HepG2 (cell line): Measurements from ENCODE around the gene FAM43B. TPM values are rescaled to one million over a fixed set of nuclear protein-coding genes. Genes with fewer than 3 reads are reported as not detected.

Experiments
- CBX1 ChIP-seq: IDR thresholded peaks from one replicate; pipeline ENCODE4 v1.6.1; 2016; ENCODE audit warnings: antibody characterized with exemption, low read depth
- GATA4 ChIP-seq: sonication (generic); IDR thresholded peaks from 2 replicates; pipeline ENCODE4 v1.6.1; 2016; ENCODE audit warnings: antibody characterized with exemption, low read depth, borderline replicate concordance
- GMEB2 ChIP-seq: IDR thresholded peaks from 2 replicates; pipeline ENCODE4 v1.6.1; 2016; ENCODE audit warnings: missing biosample characterization, missing genetic modification reagents, low read depth
- HIVEP1 ChIP-seq: sonication (generic); formaldehyde crosslinking; IDR thresholded peaks from 2 replicates; pipeline ENCODE4 v1.4.0; 2020; ENCODE audit warnings: mild to moderate bottlenecking, missing genetic modification reagents
- KLF6 ChIP-seq: IDR thresholded peaks from 2 replicates; pipeline ENCODE4 v1.8.0; 2016; ENCODE audit warnings: missing biosample characterization, missing genetic modification reagents
- NR3C1 ChIP-seq: sonication (generic); formaldehyde crosslinking; IDR thresholded peaks from 2 replicates; pipeline ENCODE4 v1.4.0; 2020; ENCODE audit warnings: missing genetic modification reagents
- REST ChIP-seq, 2 experiments: IDR thresholded peaks; 2 replicates each; pipeline ENCODE4 v1.6.1; 2011 to 2012; ENCODE audit warnings: low read length in 2 of 2, borderline replicate concordance in 1 of 2, low read depth in 1 of 2, mild to moderate bottlenecking in 1 of 2, moderate library complexity in 1 of 2
- SRY ChIP-seq: sonication (generic); formaldehyde crosslinking; IDR thresholded peaks from 2 replicates; pipeline ENCODE4 v1.8.0; 2022; ENCODE audit warnings: mild to moderate bottlenecking, missing genetic modification reagents
- TFAP4 ChIP-seq: sonication (generic); IDR thresholded peaks from 2 replicates; pipeline ENCODE4 v1.6.1; 2016; ENCODE audit warnings: low read depth, borderline replicate concordance
- ZBTB34 ChIP-seq: sonication (generic); formaldehyde crosslinking; IDR thresholded peaks from 2 replicates; pipeline ENCODE4 v1.8.0; 2022; ENCODE audit warnings: mild to moderate bottlenecking, missing genetic modification reagents
- ZNF451 ChIP-seq: sonication (generic); formaldehyde crosslinking; IDR thresholded peaks from 2 replicates; pipeline ENCODE4 v1.5.0; 2020; ENCODE audit warnings: mild to moderate bottlenecking, missing genetic modification reagents
- polyA plus RNA-seq, 8 experiments: library from polyadenylated mRNA; depleted of rRNA in 3 of 8; stranded (reverse) in 7 of 8; unstranded in 1 of 8; fragments of >200 nt; fragmentation: Illumina TruSeq in 4 of 8; extraction: Trizol in 4 of 8; gene quantifications; 2 replicates each; pipeline versions ENCODE4 v1.2.1 to v1.2.3, GENCODE V29; 2011 to 2016; ENCODE audit warnings: low read depth in 4 of 8, missing spikeins in 1 of 8, mixed read lengths in 1 of 8; ENCODE audit not compliant: insufficient read depth in 1 of 8
- total RNA-seq, 5 experiments: library from RNA; depleted of rRNA; stranded (reverse); fragments of >200 nt; fragmentation: Illumina TruSeq; extraction: Trizol; gene quantifications; 2 replicates each; pipeline ENCODE4 v1.2.3, GENCODE V29; 2016; ENCODE audit warnings: low read depth in 1 of 5
- TF ChIP-seq, protein P1 (sequence below): IDR thresholded peaks from 2 replicates; pipeline ENCODE4 v1.6.1; 2016; ENCODE audit warnings: low read depth, borderline replicate concordance
- TF ChIP-seq, protein P2 (sequence below): sonication (generic); formaldehyde crosslinking; IDR thresholded peaks from 2 replicates; pipeline ENCODE4 v1.8.0; 2022; ENCODE audit warnings: mild to moderate bottlenecking, missing genetic modification reagents; ENCODE audit not compliant: insufficient replicate concordance
- TF ChIP-seq, protein P3 (sequence below): sonication (generic); formaldehyde crosslinking; IDR thresholded peaks from 2 replicates; pipeline ENCODE4 v1.5.0; 2020; ENCODE audit warnings: mild to moderate bottlenecking, low read depth, missing genetic modification reagents, borderline replicate concordance
- TF ChIP-seq, protein P4 (sequence below): sonication (generic); formaldehyde crosslinking; IDR thresholded peaks from 2 replicates; pipeline ENCODE4 v1.8.1; 2023; ENCODE audit warnings: missing genetic modification reagents, inconsistent platforms, borderline replicate concordance

FAM43B gene
- total and polyA plus RNA-seq, 2 of the 13 experiments (the other 11 are each of a cell fraction or from before 2014, with no cell fraction given) = 0.63 to 3.7 TPM

DNA sequence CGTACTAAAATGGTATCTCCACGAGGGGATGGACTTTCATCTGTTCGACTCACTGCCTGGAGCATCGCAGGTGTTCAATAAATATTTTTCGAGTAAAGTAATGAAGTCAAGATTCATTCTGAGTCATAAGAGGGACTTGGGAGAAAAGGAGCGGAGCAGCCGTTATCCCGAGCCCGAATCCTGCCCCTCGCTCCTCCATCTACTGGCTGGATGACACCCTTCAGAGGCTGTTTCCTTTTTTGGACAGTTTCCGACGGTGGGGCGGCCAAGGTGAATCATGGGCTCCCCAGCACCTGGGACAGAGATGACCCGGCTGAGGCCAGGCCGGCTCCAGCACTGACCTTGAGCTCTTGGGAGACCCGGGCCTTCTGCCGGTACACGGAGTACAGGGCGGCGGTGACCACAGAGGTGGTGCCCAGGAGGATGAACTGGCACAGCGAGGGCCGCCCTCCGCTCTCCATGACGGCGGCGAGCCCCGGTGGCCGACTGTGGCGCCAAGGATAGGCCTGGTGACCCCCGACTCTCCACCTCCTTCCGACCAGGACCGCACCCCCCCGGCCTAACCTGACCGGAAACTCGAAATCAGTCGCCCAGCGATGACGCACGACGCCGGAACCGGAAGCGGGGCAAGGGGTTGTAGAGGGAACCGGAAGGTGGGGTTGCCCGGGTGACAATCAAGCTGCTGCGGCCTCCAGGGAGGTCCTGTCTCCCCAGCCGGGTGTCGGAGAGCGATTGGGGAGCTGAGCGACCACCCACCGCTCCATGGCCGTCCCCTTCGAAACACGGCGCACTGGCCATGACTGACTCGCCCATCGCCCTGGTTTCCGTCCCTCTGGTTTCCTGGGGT is 44.6 kb upstream of the FAM43B start, which contains the start of gene MUL1 (continued):
- TF ChIP-seq GATA4 = no peak; the same call in 1 of the 2 replicates
- TF ChIP-seq, protein P1, sequence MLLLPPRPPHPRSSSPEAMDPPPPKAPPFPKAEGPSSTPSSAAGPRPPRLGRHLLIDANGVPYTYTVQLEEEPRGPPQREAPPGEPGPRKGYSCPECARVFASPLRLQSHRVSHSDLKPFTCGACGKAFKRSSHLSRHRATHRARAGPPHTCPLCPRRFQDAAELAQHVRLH (CRISPR knock-in tag) = peak; percentile 51; the same call in 1 of the 2 replicates
- TF ChIP-seq, protein P2, sequence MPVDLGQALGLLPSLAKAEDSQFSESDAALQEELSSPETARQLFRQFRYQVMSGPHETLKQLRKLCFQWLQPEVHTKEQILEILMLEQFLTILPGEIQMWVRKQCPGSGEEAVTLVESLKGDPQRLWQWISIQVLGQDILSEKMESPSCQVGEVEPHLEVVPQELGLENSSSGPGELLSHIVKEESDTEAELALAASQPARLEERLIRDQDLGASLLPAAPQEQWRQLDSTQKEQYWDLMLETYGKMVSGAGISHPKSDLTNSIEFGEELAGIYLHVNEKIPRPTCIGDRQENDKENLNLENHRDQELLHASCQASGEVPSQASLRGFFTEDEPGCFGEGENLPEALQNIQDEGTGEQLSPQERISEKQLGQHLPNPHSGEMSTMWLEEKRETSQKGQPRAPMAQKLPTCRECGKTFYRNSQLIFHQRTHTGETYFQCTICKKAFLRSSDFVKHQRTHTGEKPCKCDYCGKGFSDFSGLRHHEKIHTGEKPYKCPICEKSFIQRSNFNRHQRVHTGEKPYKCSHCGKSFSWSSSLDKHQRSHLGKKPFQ (CRISPR knock-in tag) = peak; percentile 82
- TF ChIP-seq, protein P3, sequence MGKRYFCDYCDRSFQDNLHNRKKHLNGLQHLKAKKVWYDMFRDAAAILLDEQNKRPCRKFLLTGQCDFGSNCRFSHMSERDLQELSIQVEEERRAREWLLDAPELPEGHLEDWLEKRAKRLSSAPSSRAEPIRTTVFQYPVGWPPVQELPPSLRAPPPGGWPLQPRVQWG (CRISPR knock-in tag) = no peak
- no peak for TF ChIP-seq CBX1
- TF ChIP-seq NR3C1 (CRISPR knock-in tag) = no peak
- peak; percentile 91; the same call in 1 of the 2 replicates for TF ChIP-seq SRY (CRISPR knock-in tag)
- TF ChIP-seq TFAP4 = peak; percentile 19; the same call in 1 of the 2 replicates
- TF ChIP-seq GMEB2 (CRISPR knock-in tag) = peak; percentile 80
- peak; percentile 8 to 77 for TF ChIP-seq REST (IDR thresholded peaks at IDR 0.05; ENCODE audit: borderline replicate concordance in 1 of 2, low read depth in 1 of 2, low read length in 2 of 2)
- no peak for TF ChIP-seq ZNF451 (CRISPR knock-in tag)
- 0 out of 2 replicates have a peak, but pooled peaks have one; percentile 70 for TF ChIP-seq ZBTB34
- 0 out of 2 replicates have a peak, but pooled peaks have one; percentile 54 for TF ChIP-seq KLF6 (CRISPR knock-in tag)
- TF ChIP-seq, protein P4, sequence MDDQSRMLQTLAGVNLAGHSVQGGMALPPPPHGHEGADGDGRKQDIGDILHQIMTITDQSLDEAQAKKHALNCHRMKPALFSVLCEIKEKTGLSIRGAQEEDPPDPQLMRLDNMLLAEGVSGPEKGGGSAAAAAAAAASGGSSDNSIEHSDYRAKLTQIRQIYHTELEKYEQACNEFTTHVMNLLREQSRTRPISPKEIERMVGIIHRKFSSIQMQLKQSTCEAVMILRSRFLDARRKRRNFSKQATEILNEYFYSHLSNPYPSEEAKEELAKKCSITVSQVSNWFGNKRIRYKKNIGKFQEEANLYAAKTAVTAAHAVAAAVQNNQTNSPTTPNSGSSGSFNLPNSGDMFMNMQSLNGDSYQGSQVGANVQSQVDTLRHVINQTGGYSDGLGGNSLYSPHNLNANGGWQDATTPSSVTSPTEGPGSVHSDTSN (CRISPR knock-in tag) = no peak; the same call in 1 of the 2 replicates
- TF ChIP-seq HIVEP1 (CRISPR knock-in tag) = peak; percentile 60; the same call in 1 of the 2 replicates
